HG03469 (cell line): ENCODE measurements around the gene HVCN1.
"Not testable (repeated sequence)": the region's sequence is repeated elsewhere in the genome, so short reads cannot be mapped to it uniquely, and the experiment has no call there.

Experiments used
- ATAC-seq: cut with Tn5 transposase; IDR thresholded peaks from one replicate; pipeline ENCODE4 v1.9.1; 2021; ENCODE audit warnings: mild to moderate bottlenecking, moderate library complexity, moderate number of reproducible peaks; ENCODE audit not compliant: unreplicated experiment

HVCN1 gene

GRCh38 chr12:110668480-110669192, 20.3 kb downstream of the HVCN1 start:
- no peak for ATAC-seq

- ATAC-seq, result no peak
Observed at GRCh38 chr12:110667671-110668070, 21.2 kb downstream of the HVCN1 start.

- ATAC-seq, result no peak
Observed at GRCh38 chr12:110666892-110667291, 22.0 kb downstream of the HVCN1 start.

- peak; percentile 58 for ATAC-seq
Observed at GRCh38 chr12:110661337-110661972, 27.5 kb downstream of the HVCN1 start.

- ATAC-seq, result no peak
Observed at GRCh38 chr12:110658878-110659277, 30.0 kb downstream of the HVCN1 start.

GRCh38 chr12:110658242-110658641, 30.7 kb downstream of the HVCN1 start:
- no peak for ATAC-seq

- ATAC-seq, result no peak
Observed at GRCh38 chr12:110657747-110658146, 31.2 kb downstream of the HVCN1 start.

- no peak for ATAC-seq
Observed at GRCh38 chr12:110656071-110656655, 32.8 kb downstream of the HVCN1 start.

- ATAC-seq, result not testable (repeated sequence)
Observed at GRCh38 chr12:110654238-110654637, 34.7 kb downstream of the HVCN1 start.

GRCh38 chr12:110649341-110649847, 39.5 kb downstream of the HVCN1 start:
- no peak for ATAC-seq

GRCh38 chr12:110647631-110648040, 41.3 kb downstream of the HVCN1 start:
- no peak for ATAC-seq

GRCh38 chr12:110641521-110641920, 47.4 kb downstream of the HVCN1 start:
- ATAC-seq, result no peak

GRCh38 chr12:110640275-110641025, 48.5 kb downstream of the HVCN1 start:
- ATAC-seq, result no peak

GRCh38 chr12:110639336-110640141, 49.4 kb downstream of the HVCN1 start:
- ATAC-seq, result no peak

- ATAC-seq, result no peak
Observed at GRCh38 chr12:110638796-110639195, 50.1 kb downstream of the HVCN1 start.

GRCh38 chr12:110637869-110638441, 51.0 kb downstream of the HVCN1 start:
- ATAC-seq, result no peak

GRCh38 chr12:110636516-110636915, 52.4 kb downstream of the HVCN1 start:
- no peak for ATAC-seq

- ATAC-seq, result no peak
Observed at GRCh38 chr12:110635055-110635454, 53.9 kb downstream of the HVCN1 start.

GRCh38 chr12:110627500-110628195, 61.3 kb downstream of the HVCN1 start:
- ATAC-seq, result no peak
